ENCODE results near the gene LRP10.

LRP10 gene

DNA sequence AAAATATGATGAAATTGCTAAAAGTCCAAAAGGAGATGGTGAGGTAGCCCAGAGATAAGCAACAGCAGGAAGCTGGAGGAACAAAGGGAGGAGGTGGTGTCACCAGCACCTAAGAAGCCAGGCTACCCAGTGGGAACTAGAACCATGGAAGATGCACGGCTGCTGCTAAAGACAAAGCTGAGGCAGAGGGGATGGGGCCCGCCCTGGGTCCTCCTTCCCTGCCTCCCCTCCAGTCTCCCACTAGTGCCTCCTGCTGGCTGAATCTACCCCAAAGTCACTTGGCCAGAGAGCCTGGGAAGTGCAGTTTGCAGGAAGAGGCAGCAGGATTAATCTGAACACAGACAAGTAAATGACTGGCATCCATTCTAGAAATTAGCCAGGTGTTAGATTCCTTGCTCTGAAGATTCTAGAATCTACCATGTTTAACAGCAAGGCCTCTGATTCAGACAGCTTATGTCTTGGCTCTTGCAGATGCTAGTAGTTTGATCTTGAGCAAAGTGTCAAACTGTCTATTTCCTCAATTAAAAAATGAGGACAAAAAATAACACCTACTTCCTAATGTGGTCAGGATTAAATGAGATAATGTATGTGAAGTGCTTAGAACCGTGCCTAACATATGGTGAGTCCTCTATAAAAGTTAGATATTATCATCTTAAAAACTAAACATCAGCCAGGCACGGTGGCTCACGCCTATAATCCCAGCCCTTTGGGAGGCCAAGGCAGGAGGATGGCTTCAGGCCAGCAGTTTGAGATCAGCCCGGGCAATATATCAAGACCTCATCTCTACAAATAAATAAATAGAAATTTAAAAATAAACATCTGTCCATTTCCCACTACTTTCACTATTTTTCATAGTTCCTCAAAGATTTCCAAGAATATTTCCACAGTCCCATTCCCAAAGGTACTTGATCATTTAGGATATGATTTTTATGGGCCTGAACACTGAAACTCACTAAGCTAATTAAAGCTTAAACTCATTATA, 5.8 kb upstream of the LRP10 start:
- DNase-seq (ENCODE audit: low read depth), result no peak

DNA sequence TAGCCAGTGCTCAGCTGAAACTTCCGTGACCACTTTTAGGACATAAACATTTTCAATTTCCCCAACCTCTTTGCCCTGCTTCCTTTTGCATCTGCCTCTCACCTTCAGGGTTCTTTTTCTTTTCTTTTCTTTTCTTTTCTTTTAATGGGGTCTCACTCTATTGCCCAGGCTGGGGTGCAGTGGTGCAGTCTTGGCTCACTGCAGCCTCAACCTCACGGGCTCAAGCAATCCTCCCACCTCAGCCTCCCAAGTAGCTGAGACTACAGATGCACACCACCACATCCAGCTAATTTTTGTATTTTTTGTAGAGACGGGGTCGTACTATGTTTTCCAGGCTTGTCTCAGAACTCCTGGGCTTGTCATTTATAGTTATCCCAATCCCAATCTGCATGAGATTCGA, 4.7 kb upstream of the LRP10 start:
- no peak for DNase-seq (ENCODE audit: low read depth)

DNA sequence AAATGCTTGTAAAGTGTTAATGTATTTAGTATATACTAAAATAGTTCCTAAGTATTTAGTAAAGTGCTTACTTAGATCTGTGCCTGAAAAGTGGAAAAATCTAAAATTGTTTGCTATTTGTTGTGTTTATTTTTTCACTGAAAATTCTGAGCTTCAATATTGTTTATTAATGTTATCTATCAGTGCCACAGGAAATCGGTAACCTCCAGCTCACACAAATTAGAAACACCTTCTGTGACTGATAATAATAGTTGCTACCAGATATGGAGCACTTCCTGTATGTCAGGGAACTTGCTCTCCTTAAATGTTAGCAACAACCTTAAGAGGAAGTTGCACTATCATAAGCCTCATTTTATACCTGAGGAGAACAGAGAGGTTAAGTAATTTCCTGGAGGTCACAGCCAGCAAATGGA, 723 bp upstream of the LRP10 start:
- DNase-seq (ENCODE audit: low read depth), result no peak

DNA sequence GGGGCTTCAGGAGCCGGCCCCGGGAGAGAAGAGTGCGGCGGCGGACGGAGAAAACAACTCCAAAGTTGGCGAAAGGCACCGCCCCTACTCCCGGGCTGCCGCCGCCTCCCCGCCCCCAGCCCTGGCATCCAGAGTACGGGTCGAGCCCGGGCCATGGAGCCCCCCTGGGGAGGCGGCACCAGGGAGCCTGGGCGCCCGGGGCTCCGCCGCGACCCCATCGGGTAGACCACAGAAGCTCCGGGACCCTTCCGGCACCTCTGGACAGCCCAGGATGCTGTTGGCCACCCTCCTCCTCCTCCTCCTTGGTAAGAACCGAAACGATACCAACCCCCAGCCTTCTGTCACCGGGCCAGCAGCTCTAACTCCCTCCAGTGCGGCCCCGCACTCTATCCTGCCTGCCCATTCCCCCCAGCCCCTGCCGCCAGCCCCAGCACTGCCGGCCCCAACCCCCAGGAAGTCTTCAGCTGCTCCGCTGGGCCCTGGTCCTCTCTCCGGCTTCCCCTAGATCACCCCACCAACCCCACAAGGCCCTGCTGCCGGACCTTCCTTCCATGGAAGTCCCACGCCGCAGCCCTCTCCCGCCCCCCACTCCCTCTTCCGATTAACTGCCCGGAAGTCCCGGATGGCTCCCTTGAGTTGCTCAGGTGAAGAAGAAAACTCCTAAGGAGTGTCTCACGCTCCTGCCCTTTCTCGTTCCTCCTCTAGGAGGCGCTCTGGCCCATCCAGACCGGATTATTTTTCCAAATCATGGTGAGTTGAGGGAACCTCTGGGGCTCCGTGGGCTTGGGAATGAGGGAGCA, 693 bp downstream of the LRP10 start:
- peak; percentile 59 for DNase-seq (ENCODE audit: low read depth)

DNA sequence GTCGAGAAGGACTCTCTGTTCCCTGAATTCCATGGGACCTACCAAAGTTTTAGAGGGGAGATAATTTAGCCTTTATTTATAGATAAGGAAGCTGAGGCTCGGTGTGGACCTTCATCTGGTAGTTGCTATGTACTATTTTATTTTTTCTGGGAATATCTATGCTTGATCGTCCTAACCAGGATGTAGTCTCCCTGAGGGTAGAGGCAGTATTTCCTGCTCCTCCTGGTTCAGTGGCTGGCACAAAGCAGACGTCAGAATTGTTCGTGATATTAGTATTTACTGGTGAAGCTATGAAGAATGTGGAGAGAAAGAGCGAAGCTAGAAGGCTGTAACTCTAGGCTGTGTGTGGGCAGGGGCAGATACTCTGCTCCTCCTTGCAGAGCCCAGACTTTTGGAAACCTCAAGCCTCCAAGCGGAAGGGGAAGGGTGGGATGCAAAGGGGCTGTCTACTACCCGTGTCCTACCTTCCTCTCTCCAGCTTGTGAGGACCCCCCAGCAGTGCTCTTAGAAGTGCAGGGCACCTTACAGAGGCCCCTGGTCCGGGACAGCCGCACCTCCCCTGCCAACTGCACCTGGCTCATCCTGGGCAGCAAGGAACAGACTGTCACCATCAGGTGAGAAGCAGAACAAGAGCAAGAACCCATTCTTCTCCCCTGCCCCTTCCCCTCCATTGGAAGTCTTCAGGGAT, 1.4 kb downstream of the LRP10 start:
- DNase-seq (ENCODE audit: low read depth), result no peak

DNA sequence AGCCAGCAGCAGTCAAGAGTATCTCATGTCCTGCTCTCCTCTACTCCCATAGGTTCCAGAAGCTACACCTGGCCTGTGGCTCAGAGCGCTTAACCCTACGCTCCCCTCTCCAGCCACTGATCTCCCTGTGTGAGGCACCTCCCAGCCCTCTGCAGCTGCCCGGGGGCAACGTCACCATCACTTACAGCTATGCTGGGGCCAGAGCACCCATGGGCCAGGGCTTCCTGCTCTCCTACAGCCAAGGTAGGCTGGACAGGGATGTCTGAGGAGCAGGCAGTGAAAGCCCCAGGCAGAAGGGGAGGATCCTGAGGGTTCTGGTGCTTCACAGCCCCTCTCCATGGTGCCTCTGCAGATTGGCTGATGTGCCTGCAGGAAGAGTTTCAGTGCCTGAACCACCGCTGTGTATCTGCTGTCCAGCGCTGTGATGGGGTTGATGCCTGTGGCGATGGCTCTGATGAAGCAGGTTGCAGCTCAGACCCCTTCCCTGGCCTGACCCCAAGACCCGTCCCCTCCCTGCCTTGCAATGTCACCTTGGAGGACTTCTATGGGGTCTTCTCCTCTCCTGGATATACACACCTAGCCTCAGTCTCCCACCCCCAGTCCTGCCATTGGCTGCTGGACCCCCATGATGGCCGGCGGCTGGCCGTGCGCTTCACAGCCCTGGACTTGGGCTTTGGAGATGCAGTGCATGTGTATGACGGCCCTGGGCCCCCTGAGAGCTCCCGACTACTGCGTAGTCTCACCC, 3.6 kb downstream of the LRP10 start:
- DNase-seq (ENCODE audit: low read depth), result no peak

DNA sequence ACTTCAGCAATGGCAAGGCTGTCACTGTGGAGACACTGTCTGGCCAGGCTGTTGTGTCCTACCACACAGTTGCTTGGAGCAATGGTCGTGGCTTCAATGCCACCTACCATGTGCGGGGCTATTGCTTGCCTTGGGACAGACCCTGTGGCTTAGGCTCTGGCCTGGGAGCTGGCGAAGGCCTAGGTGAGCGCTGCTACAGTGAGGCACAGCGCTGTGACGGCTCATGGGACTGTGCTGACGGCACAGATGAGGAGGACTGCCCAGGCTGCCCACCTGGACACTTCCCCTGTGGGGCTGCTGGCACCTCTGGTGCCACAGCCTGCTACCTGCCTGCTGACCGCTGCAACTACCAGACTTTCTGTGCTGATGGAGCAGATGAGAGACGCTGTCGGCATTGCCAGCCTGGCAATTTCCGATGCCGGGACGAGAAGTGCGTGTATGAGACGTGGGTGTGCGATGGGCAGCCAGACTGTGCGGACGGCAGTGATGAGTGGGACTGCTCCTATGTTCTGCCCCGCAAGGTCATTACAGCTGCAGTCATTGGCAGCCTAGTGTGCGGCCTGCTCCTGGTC, 4.3 kb downstream of the LRP10 start:
- no peak for DNase-seq (ENCODE audit: low read depth)

DNA sequence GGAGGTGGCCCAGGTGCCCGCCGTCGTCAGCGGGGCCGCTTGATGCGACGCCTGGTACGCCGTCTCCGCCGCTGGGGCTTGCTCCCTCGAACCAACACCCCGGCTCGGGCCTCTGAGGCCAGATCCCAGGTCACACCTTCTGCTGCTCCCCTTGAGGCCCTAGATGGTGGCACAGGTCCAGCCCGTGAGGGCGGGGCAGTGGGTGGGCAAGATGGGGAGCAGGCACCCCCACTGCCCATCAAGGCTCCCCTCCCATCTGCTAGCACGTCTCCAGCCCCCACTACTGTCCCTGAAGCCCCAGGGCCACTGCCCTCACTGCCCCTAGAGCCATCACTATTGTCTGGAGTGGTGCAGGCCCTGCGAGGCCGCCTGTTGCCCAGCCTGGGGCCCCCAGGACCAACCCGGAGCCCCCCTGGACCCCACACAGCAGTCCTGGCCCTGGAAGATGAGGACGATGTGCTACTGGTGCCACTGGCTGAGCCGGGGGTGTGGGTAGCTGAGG, 5.5 kb downstream of the LRP10 start:
- DNase-seq (ENCODE audit: low read depth), result no peak

DNA sequence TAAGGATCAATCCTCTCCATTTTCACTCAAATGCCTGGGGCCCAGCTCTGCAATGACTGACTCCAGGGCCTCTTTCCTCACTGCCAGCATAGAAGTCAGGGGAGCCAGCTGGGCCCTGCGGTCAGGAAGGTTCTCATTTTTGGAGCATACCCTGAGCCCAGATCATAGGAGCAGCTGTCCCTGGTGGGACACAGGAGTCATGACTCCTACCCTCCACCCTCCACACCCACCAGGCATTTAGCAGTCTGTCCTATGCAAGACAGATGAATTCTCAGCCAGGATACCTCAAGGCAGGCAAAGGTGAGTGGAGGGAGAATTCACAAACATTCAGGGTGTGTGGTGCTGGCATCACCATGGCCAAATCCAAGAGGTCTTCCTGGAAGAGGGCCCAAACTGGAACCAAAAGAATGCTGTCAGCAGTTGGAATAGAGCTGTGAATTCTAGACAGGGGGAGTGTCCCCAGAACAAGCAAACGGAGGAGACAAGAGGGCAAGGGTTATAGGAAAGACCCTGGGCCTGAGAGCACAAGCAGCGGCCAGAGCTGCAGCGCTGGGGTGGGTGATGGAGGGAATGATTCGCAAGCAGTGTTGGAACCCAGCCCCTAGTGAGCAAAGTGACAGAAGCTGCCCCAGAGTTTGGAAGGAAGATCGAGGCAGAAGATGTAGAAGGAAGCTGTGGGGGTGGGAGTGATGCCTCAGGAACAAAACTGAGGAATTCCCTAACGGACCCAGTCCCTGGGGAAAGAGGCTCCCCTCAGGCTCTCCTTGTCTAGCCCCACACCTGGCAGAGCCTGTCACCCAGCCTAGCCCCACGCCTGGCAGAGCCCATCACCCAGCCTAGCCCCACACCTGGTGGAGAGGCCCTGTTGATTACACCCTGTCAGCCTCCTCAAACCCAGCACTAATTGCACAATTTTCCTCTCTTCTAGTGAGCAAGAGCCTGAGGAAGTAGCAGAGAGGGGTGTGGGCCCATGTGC, 7.0 kb downstream of the LRP10 start:
- no peak for DNase-seq (ENCODE audit: low read depth)

DNA sequence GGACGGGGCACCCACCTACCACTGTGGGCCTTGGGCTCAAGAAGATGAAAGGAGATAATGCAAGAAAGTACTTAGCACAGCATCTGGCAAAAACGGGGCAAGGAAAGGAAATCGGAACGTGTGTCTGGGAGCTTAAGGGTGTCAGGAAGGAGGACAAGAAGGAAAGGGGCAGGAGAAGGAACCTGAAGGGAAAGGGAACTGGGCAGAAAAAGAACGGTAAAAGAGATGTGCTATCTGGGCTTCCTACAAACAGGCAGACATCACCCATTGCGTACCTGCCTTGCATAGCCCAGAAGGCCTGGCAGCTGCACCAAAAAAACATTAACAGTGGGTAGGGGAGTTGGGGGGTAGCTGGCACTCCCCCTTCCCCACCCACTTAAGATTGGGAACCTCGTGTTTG, 10.5 kb downstream of the LRP10 start:
- DNase-seq (ENCODE audit: low read depth), result no peak

DNA sequence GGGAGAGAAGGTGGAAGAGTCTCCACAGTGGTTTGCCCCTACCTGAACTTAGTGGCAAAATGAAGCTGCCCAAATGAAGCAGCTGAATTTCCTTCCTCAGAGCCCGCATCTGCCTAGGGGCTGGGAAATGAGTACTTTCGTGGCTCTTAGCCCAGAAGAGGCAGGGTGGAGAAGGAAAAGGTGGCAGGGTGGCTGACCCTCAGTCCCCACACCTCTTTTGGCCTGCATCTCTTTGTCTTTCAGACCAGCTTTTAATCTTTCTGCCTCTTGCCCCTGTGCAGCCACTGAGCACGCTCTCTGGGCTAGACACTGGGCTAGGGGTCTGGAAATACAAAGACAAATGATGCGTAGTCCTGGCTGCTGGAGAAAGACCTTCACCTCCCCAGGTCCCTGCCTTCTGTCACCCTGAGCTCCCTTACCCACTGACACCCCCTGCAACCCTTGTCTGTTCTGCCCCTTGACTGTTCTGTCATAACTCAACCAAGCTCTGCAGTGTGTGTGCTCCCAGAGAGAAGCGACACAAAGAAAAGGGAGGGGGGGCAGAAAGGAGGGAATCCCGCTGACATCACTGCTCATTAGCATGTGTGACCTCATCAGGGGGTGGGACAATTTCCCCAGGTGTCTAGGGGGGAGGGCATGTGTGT, 11.1 kb downstream of the LRP10 start:
- peak; percentile 31 for DNase-seq (ENCODE audit: low read depth)

DNA sequence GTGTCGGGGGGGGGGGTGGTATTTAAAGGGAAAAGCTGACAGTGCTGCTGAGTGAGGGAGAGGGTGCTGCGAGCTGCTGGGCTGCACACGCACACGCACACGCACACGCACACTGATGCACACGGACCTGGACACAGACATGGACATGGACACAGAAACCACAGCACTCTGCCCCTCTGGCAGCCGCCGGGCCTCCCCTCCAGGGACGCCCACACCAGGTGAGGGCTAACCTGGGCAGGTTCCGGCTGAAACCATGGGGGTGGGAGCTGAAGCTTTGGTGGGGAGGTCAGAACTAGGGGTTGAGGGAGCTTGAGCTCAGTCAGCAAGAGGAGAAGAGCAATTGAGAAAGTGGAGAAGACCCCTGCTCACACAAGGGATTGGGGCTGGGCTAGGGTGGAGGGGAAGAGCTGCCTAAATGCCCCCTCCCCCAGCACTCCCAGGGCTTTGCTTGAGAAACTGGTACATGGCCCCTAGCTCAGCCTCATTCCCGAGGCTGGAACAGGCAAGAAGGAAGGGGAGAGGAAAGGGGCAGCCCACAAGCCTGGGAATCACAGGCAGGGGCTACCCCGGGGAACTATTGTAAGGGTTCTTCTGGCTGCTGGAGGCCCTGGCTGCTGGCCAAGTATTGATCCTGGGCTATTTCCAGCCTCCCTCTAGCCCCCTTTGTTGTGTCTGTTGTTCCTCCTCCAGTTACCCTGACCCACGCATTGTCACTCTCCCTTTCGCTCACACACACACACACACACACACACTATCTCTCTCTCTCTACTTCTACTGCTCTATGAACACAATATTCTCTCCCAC, 11.8 kb downstream of the LRP10 start, which contains the start of gene REM2:
Gene REM2 (plus strand): TSS at position 50 of the 804 bp plus-strand sequence. CDS start 66 bp downstream, at position 116.
- no peak for DNase-seq (ENCODE audit: low read depth)

DNA sequence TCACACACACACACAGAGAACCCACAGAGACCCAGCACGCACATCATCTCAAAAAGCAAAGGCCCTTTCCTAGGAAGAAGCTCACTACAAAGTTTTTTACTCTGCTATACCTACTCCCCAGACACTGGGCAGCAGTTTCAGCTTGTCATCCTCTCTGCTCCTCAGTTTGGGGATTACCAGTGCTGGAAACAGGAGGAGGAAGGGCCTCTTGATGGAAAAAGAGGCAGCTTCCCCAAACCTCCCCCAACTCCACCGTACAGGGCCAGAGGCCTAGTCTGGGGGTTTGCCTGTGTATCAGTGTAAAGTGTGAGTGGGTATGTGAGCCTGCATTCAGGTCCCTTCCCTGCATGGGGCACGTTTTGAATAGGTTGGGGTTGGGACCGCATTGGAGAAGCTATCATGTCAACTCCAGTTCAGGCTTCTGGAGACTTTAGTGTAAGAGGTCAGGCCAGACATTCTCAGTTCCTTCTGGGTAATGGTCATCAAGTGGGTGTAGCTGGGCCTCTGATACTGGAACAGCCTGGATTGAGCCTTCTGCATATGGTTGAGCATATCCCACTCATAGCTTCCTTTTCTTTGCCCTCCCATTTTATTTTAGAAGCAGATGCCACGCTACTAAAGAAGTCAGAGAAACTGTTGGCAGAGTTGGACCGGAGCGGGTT, 12.7 kb downstream of the LRP10 start:
- DNase-seq (ENCODE audit: low read depth), result no peak

DNA sequence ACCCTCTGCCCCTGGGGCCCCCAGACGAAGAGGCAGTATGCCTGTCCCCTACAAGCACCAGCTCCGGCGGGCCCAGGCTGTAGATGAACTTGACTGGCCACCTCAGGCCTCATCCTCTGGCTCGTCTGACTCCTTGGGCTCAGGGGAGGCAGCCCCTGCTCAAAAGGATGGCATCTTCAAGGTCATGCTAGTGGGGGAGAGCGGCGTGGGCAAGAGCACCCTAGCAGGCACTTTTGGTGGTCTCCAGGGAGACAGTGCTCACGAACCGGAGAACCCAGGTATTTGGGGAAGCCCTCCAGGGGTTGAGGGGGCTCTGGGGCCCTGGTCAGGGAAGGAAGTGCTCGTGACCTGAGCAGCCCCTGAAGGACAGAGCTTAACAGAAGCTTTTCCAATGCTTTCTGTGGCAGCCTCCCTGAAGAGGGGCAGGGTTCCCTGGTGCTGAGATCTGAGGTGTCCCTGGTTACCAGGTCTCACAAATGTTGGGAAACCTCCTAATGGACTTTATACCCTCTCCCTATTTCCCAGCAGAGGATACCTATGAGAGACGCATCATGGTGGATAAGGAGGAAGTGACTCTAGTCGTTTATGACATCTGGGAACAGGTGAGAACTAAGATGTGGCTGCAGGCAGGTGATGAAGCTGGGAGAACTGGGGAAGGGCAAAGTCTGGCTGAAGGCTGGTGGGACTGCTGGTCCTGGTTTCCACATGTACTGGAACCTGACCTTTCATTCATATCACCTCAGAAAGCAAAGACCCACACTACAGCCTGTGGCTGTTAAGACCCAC, 13.4 kb downstream of the LRP10 start:
- DNase-seq (ENCODE audit: low read depth), result no peak

DNA sequence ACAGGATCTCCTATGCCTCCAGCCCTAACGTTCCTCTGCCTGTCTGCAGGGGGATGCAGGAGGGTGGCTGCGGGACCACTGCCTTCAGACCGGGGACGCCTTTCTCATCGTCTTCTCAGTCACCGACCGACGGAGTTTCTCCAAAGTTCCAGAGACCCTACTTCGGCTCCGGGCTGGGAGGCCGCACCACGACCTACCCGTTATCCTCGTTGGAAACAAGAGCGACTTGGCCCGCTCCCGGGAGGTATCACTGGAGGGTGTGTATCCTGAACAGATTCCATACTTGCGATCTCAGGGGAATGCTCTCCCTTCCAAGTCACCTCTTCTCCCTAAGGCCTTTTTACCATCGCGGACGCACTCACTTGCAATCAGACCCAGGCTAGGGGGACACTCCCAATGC, 14.4 kb downstream of the LRP10 start:
- no peak for DNase-seq (ENCODE audit: low read depth)

DNA sequence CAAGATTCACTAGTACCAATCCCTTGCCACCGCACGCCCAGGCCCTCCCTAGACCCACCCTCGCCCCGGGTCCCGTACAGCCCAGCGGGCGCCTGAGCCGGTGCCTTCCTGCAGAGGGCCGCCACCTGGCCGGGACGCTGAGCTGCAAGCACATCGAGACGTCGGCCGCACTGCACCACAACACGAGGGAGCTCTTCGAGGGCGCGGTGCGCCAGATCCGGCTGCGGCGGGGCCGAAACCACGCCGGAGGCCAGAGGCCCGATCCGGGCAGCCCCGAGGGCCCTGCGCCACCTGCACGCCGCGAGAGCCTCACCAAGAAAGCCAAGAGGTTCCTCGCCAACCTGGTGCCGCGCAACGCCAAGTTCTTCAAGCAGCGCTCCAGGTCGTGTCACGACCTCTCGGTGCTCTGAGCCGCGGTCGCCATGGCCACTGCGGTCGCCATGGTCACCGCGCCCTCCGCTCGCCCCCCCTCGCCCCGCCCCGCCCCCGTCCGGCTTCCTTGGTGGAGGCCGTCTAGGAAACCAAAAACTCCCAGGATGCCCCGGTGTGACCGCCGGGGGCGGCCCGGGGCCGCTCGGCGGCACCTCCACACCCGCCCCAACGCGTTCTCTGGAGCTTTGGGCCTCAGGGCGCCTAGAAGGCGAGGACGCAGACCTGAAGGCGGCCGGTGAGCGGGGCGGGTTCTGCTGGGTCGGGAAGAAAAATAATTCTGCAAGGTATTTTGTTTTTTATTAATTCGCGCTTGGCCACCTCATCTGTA, 15.1 kb downstream of the LRP10 start:
- peak; percentile 53 for DNase-seq (ENCODE audit: low read depth)

Data from T follicular helper cell (primary cell).